Stimulated activated CD4-positive, alpha-beta T cell treated with anti-CD3 and anti-CD28 coated beads, Interleukin-12 subunit alpha, Interleukin-12 subunit beta, amount 100 ng/mL, for 48 hours (primary cell): Measurements from ENCODE around the gene NRM.
"Not testable (repeated sequence)": the region's sequence is repeated elsewhere in the genome, so short reads cannot be mapped to it uniquely, and the experiment has no call there.

Experiments
- DNase-seq, 3 donors: peaks; one replicate each; pipeline ENCODE4 v3.0.0-alpha.2; 2020; ENCODE audit warnings: low read depth in 2 of 3, low spot score in 1 of 3

The NRM gene

DNA sequence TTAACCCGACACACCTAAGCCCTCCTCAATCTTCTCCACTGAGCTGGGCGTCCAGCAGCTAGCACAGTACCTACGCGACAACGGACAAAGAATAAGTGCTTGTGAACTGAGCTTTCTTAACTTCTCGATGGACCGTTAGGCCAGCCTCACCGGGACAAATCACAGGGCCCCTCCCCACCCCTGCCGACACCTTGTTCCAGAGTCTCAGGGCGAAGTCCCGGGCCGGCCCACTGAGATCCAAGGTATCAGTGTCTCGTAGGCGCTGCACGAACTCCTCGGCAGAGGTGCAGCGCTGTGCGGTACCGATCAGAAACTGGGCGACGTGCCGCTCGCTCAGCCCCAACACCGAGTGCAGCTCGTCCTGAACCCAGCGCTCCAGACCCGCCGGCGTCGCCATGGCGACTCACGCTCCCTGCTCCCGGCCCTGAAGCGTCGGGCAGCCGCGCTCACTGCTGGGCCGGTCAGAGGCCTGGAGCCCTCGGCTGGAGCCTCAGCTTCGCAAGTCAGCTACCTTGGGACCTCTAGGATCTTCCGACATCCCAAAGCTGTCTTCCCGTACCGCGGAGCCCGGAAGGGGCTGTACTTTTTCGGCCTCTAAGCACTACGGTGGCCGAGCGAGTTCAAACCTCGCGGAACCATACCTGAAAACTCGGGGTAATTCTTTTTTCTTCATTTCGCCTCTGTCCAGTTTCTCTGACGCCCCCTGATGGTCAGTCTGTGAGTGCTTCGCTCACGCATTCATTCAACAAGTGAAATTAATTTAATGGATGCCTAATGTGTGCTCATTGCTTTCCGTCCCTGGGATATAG, 18.1 kb downstream of the NRM start, which contains the start of gene DHX16:
Gene DHX16 (minus strand): TSS at position 562 of the 809 bp plus-strand sequence. CDS start 165 bp downstream, at position 397.
- peak; percentile 82 to 93 (median 86) for DNase-seq

DNA sequence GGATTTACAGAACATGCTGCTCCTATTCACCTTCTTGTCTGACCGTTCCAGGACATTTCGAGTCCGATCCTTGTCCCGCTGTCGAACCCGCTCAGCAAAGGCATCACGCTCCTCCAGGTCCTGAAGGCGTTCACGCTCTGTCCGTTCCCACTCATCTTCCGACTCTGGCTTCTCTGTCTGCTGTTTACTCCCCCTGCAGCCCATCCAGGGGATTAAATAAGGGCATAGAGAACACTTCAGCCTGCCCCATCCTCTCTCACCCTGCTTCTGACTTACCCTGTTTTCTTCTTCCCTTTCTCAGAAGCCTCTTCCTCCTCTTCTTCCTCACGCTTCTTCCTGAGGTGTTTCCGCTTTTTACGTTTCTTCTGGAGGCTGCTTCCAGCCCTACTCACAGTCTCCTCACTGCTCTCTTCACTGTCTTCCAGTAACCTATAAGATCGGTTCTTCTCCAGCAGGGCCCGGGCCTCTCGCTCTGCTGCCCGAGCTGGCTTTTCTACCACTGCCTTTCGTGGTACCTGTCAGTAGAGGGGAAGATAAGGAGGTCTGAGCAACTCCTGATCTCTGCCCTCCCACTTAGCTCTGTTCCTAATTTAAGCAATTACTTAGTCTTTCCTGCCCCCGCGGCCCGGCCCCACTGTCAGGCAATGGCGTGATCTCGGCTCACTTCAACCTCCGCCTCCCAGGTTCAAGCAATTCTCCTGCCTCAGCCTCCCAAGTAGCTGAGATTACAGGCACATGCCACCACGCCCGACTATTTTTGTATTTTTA, 19.8 kb downstream of the NRM start:
- DNase-seq, result no peak

DNA sequence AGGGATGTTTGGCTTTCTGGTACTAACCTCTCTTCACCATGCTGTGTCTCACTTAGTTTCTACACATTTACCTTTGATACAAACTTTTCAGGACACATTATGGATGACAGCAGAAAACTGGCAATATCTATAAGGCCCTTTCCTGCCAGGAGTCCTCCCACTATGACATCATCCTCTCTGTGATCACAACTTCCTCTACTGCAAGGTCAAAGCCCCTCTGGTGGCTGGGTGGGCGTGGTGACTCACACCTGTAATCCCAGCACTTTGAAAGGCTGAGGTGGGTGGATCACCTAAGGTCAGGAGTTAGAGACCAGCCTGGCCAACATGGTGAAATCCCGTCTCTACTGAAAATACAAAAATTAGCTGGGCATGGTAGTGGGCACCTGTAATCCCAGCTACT, 24.5 kb downstream of the NRM start:
- DNase-seq, result not testable (repeated sequence)

DNA sequence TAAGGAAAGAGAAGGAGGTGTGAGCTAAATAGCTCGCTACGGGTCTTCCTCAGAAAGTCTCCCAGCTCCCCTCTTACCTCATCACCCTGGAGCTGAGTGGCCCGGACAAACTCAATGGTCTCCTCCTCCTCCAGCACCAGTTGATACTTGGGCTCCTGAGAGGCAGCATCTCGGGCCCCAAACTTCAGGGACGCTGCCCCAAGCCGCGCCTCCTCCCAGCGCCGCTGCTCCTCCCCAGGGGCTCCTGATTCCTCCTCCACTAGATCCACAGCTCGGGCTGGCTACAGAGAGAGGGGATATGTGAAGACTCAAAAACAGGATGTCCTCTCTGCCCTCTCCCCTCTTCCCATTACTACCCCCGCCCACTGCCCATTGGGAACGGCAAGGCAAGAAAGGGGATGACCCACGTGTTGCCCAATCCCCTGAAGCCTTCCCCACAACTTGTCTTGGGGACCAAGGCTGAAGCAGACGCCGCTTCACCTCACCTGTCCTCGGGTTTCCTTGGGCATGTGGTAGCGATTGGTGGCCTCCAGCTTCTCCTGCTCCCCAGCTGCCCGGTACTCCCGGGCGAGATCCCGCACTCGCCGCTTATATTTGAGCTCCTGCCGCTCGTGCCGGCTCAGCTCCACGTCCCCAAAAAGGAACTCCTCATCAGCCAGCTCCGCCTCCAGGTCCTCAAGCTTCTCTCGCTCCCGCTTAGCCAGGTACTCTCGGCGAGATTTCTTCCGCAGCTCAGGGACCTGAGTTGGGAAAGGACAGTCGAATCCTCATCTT, 25.6 kb downstream of the NRM start:
- no peak for DNase-seq

DNA sequence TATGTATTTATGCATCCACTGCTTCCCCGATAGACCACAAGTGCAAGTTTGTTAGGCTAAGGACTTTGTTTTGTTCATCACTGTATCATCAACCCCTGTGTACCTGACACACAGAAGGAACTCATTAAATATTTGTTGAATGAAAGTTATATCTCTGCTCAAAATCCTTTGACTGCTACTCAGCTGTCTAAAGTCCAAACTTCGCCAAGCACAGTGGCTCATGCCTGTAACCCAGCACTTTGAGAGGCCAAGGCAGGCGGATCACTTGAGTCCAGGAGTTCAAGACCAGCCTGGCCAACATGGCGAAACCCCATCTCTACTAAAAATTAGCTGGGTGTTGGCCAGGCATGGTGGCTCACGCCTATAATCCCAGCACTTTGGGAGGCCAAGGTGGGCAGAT, 32.9 kb downstream of the NRM start:
- DNase-seq, result not testable (repeated sequence)

DNA sequence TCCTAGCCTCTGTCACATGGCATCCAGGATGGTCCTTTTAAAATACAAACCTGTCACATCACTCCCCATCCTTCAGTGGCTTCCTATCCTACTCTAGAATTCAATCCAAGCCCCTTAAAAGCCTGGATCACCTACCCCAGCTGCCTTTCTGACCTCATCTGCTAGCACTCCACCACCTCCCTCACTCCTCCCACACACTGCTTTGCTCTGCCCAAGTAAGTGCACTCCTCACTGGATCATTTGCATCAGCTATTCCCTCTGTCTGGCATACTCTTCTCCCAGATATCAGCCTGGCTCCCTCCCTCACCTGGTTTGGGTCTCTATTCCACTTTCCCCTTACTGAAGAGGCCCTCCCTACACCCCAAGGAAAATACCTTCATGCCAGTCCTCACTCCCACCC, 33.3 kb downstream of the NRM start:
- DNase-seq, result no peak

DNA sequence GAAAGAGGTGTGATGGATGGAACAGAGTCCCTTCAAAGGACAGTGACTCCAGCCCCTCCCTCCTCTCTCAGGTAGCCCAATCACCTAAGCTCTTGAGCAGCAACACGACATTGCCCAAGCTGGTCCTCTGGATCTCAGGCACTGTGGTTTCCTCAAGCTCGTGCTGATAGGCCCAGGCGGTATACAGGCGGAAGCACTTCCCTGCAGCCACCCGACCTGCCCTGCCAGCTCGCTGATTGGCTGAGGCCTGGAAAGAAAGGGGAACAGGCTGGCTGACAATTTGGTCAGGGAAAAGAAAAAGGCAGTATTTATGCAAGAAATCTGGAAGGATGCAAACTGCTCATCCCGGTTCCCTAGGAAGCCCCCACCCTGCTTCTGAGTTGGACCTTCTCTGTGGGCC, 34.3 kb downstream of the NRM start:
- no peak for DNase-seq

DNA sequence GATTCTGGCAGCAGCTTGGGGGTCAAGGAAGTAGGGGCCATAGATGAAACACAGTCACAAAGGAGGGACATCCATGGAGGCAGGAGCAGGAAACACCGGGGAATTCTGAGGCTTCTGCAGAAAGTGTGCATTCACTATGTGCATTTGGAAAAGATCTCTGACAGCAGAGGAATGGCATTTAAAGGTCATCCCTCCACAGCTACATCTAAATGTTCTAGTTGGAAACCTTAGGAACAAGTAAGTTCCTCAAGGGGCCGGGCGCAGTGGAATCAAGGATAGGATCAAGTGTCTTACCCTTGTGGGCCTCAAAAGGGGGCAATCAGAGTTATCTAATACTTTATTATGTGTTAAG, 35.1 kb downstream of the NRM start:
- no peak for DNase-seq

DNA sequence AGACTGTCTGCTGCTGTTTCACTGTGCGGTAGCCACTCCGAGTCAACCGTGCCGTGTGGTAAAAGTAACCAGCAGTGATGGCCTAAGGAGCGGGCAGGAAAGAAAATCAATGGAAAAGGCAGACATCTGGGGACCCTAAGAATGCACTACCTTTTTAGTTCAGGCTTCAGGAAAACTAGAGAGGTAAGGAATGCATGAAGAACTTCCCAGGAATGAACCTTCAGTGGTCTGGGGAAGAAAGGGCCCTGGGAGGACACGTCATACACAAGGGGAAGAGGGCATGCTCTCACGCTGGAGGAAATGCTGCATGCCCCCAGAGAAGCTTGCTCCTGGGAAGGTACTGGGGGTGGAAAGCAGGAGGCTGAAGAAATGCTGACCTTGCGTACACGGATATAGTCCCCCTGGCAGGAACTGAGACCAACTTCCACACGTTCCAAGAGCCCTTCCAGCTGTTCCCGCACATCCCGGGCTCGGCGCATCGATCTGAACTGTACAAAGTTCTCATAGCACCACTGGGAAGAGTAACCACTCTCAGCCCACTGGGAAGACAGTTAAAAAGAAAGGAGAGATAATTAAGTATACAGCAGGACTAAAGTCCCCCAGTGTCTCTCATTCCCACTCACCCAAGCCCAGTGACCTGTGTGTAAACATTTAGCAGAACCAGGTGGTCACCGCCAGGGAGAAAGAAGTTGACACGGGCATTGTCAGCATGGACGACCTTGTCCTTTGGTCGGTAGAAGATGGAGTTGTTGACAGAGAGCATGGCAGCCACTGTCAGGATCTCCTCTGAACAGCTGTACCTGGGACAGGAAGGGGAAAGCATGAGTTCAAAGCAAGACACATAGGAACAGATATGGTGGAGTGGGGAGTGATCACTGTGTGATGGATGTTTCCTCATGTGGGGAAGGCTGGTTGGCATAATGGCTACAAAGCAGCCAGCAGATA, 35.7 kb downstream of the NRM start:
- no peak for DNase-seq

DNA sequence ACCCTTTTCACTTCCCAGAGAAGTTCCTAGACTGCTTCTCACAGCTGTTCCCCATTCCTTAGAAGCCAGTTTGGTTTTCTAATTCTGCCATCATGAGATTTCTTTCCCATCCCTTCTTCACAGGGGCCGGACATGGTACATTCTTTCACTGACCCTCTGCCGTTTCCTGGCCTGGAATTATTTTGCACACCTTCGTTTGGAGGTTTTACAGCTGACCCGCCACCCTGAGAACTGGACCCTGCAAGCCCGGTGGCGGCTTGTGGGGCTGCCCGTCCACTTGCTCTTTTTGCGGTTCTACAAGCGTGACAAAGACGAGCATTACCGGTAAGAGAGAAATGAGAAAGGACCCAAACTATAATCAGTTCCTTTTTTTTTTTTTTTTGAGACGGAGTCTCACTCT, 39.6 kb downstream of the NRM start:
- DNase-seq, result no peak

DNA sequence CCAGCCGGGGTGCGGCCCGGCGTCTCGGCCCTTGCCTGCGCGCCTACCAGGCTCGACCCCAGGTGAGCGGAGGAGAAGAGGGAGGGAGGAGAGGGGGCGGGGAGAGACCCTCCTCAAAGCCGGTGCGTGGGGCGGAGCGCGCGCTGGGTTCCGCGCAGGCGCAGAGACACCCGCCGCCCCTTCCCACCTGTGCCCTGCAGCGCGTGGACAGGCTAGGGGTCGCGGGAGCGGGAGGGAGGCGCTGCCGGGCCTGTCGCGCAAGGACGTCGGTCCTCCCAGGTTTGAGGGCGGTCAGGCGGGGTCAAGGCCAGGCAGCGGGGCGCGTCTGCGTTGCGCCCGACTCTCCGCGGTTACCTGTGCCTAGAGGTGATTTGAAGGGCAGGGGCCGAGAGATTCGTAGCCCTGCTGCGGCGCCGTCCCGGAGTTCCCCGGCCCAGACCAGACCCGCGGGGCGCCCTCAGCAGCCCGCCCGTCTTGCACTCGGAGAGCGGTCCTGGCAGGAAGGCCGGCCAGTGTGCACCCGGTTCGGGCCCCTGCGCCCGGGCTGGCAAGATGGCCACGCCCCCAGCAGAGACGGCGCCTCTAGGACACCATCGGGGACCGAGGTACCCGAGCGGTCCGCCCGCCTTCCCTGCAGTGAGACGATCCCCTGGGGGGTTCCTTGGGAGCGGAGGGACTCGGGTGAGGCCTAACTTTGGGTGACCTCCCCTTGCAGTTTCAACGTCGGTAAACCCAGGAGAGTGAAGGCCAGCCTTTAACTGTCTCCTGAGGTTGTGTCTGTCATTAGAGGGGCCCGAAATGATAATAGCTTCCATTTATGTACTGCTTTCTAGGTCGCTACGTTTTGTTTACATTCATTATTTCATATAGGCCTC, 43.3 kb downstream of the NRM start:
- DNase-seq, result peak; percentile 59 to 76 (median 70)

DNA sequence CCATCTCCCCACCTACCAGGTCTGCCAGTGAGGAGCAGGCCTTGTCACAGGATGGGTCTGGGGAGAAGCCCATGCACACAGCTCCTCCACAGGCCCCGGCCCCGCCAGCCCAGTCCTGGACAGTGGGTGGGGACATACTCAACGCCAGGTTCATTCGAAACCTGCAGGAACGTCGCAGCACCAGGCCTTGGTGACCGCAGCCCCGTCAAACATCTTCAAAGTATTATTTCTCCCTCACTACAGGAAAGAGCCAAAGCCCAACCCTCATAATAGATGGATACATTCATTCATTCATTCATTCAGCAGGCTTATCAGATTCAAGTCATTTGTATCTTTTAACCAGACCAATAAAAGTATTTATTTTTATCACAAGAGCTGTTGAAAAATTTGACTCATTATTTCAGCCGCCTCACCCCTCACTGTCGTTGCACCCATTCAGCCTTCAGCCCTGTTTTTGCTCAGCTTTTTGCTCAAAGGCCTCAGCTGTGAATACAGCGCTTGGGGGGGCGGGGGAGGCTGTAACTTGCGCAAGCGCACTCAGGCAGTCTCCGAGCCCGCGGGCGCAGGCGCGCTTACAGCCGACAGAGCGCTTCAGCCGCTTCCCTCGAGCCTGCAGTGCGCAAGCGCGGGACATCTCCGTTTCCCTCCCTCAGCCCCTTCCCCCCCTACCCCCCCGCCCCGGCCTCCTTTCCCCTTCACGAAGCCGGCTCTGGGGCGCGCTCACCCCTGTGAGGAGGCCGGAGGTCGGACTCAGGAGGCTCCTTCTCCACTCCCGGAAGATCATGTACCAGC, 44.1 kb downstream of the NRM start, which contains the start of gene C6orf136:
Gene C6orf136 (plus strand): TSS at position 684 of the 792 bp plus-strand sequence. CDS start 99 bp downstream, at position 783.
- DNase-seq, result peak; percentile 83 to 91 (median 89)

DNA sequence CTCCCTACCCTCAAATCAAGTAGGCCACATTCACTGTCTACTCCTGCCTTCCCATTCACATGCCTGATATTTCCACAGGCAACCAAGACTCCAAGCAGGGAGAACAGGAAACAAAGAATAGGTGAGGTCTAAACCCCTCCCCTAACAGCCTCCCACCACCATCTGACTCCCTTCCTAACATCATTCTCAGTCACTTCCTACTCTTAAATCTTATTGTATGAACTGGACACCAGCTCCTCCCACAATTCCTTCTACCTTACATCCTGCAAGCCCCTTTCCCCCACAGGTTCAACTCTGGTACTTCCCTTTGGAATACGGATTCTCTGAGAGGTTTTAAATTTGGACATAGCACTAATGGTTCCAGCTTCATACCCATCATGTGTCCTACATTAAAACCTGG, 44.8 kb downstream of the NRM start:
- DNase-seq, result no peak

DNA sequence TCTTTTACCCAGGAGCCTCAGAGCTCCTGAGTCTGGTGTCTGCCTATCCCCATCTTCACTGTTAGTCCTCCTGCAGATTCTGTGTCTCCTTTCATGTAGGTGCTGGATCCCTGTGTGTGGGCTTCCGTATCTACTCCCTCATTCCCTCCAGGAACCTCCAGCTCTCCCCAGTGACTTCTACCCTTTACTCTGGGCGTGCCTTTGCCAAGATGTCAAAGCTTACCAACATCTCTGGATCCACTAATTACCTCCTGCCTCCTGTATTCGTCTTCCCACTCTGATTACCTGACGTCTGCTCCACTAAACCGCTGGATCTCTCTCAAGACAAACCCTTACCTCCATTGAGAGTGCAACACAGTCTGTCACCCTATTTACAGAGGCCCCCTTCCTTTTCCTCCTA, 46.0 kb downstream of the NRM start:
- DNase-seq, result no peak

DNA sequence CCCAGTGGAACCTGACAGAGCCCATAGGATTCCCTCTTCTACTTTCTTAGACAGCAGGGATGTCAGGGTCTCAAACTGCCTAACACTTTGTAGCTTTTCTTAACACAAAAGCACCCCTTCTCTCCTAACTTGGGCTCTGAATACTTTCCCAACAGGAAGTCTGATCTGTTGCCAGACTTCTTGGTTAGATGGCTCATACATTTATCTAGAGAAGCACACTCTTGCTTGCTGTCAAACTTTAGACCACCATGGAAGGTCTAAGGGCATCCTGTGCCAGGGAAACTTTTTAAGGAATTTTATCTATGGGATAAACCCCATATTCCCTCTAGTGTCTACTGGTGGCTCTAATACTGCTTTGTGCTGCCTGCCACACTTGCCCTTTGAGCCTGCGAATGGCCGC, 47.1 kb downstream of the NRM start:
- DNase-seq, result no peak

DNA sequence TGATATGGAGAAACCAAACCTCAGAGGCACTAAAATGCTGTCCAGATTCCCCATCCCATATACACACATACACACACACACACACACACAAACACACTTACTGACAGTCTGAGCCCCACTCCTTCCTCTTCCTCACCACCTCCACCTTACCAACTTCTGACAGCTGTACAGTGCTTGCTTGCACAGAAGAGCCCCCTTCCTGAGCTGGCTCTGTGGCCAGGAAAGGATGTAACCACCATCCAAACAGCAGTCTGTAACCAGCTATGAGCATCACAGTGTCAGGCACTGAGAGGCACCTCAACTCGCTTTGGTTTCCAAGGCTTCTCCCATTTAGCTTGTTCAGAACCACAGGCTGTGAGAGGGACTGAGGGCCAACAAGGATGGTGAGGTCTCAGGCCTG, 49.7 kb downstream of the NRM start:
- no peak for DNase-seq

DNA sequence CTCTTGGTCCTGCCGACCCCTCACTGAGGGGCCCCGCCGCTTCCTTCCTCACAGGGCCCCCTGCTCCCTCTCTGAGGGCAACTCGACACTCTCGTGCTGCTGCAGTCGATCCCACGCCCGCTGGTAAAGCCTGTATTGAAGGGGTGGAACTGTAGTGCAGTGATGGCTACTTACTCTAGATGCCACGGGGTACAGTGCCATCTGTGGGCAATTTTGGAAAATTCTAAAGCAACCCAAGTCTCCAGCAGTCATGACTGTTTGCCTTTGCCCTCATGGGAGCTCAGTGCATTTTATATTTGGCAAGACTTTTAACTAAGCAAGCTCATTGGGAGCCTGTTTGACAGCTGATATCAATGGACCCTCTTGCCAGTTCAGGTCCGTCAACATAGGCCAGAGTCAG, 50.3 kb downstream of the NRM start:
- no peak for DNase-seq
